HEK293 (cell line): ENCODE measurements around the gene LONP2.

Experiments
- BCL11A ChIP-seq: fragments of 450-650 bp; formaldehyde crosslinking; IDR thresholded peaks from 2 replicates; pipeline ENCODE4 v1.5.1; 2016; ENCODE audit warnings: low read depth, missing biosample characterization, missing genetic modification characterization
- KLF16 ChIP-seq: fragments of 450-650 bp; formaldehyde crosslinking; IDR thresholded peaks from 2 replicates; pipeline ENCODE4 v1.5.1; 2017; ENCODE audit warnings: missing biosample characterization, missing genetic modification characterization
- PRDM1 ChIP-seq: fragments of 450-650 bp; formaldehyde crosslinking; IDR thresholded peaks from 2 replicates; pipeline ENCODE4; 2016; ENCODE audit warnings: missing biosample characterization, missing genetic modification characterization
- YY1 ChIP-seq: fragments of 450-650 bp; formaldehyde crosslinking; IDR thresholded peaks from 2 replicates; pipeline ENCODE4 v1.5.1; 2018; ENCODE audit warnings: missing biosample characterization, missing genetic modification characterization
- ZBTB8A ChIP-seq: fragments of 450-650 bp; formaldehyde crosslinking; IDR thresholded peaks from 2 replicates; pipeline ENCODE4 v1.5.1; 2016; ENCODE audit warnings: missing biosample characterization, missing genetic modification characterization
- ZNF239 ChIP-seq: fragments of 450-650 bp; formaldehyde crosslinking; IDR thresholded peaks from 2 replicates; pipeline ENCODE4 v1.5.1; 2016; ENCODE audit warnings: missing biosample characterization, missing genetic modification characterization
- ZNF274 ChIP-seq, 2 experiments: fragments of 200-500 bp in 1 of 2; fragments of 450-650 bp in 1 of 2; sonication (Bioruptor generic) in 1 of 2; formaldehyde crosslinking in 1 of 2; IDR thresholded peaks; 2 replicates each; pipeline versions ENCODE4 v1.5.1 to v1.6.1; 2014 to 2016; ENCODE audit warnings: borderline replicate concordance in 1 of 2, inconsistent platforms in 1 of 2, low read length in 1 of 2, missing biosample characterization in 1 of 2, missing genetic modification characterization in 1 of 2
- TF ChIP-seq, protein P1 (sequence below): fragments of 450-650 bp; formaldehyde crosslinking; IDR thresholded peaks from 2 replicates; pipeline ENCODE4 v1.5.1; 2017; ENCODE audit warnings: missing biosample characterization, missing genetic modification characterization
- TF ChIP-seq, protein P2 (sequence below): IDR thresholded peaks from 2 replicates; pipeline ENCODE4 v1.6.1; 2011; ENCODE audit warnings: mild to moderate bottlenecking, low read depth, low read length, borderline replicate concordance
- TF ChIP-seq, protein P3 (sequence below): fragments of 450-650 bp; formaldehyde crosslinking; IDR thresholded peaks from 2 replicates; pipeline ENCODE4 v1.5.1; 2016; ENCODE audit warnings: missing biosample characterization, missing genetic modification characterization
- TF ChIP-seq, protein P4 (sequence below): fragments of 450-650 bp; formaldehyde crosslinking; IDR thresholded peaks from 2 replicates; pipeline ENCODE4 v1.5.1; 2016; ENCODE audit warnings: missing biosample characterization, missing genetic modification characterization, low read depth

DNA sequence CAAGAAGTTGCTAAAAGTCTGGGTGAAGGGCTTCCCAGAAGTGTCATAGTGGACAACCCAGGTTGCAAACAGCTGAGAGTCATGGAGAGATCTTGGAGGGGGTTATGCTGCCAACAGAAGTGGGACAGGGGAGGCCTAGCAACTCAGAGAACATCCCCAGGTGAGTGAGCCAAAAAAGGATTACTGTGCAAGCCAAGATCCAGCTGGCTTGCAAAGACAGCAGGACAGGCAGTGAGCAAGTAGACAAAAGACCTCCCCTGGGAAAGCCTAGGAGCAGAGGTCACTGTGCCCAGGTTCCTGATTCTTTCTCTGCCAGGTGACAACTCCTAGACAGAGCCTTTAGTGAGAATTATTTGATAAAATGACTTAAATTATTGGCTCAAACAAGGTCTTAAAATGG lies 9.5 kb upstream of the LONP2 start:
- TF ChIP-seq, protein P1, sequence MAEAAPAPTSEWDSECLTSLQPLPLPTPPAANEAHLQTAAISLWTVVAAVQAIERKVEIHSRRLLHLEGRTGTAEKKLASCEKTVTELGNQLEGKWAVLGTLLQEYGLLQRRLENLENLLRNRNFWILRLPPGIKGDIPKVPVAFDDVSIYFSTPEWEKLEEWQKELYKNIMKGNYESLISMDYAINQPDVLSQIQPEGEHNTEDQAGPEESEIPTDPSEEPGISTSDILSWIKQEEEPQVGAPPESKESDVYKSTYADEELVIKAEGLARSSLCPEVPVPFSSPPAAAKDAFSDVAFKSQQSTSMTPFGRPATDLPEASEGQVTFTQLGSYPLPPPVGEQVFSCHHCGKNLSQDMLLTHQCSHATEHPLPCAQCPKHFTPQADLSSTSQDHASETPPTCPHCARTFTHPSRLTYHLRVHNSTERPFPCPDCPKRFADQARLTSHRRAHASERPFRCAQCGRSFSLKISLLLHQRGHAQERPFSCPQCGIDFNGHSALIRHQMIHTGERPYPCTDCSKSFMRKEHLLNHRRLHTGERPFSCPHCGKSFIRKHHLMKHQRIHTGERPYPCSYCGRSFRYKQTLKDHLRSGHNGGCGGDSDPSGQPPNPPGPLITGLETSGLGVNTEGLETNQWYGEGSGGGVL (tag by site-specific recombination): no peak
- TF ChIP-seq ZNF274 (IDR thresholded peaks at IDR 0.05; ENCODE audit: low read length) (no peak), ZNF274 (tag by site-specific recombination; IDR thresholded peaks at IDR 0.05; ENCODE audit: borderline replicate concordance) (no peak), KLF16 (tag by site-specific recombination) (no peak), PRDM1 (tag by site-specific recombination) (no peak), ZBTB8A (no peak), BCL11A (tag by site-specific recombination) (no peak), YY1 (tag by site-specific recombination) (no peak), ZNF239 (tag by site-specific recombination) (no peak)
- TF ChIP-seq, protein P2, sequence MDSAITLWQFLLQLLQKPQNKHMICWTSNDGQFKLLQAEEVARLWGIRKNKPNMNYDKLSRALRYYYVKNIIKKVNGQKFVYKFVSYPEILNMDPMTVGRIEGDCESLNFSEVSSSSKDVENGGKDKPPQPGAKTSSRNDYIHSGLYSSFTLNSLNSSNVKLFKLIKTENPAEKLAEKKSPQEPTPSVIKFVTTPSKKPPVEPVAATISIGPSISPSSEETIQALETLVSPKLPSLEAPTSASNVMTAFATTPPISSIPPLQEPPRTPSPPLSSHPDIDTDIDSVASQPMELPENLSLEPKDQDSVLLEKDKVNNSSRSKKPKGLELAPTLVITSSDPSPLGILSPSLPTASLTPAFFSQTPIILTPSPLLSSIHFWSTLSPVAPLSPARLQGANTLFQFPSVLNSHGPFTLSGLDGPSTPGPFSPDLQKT: no peak
- TF ChIP-seq, protein P3, sequence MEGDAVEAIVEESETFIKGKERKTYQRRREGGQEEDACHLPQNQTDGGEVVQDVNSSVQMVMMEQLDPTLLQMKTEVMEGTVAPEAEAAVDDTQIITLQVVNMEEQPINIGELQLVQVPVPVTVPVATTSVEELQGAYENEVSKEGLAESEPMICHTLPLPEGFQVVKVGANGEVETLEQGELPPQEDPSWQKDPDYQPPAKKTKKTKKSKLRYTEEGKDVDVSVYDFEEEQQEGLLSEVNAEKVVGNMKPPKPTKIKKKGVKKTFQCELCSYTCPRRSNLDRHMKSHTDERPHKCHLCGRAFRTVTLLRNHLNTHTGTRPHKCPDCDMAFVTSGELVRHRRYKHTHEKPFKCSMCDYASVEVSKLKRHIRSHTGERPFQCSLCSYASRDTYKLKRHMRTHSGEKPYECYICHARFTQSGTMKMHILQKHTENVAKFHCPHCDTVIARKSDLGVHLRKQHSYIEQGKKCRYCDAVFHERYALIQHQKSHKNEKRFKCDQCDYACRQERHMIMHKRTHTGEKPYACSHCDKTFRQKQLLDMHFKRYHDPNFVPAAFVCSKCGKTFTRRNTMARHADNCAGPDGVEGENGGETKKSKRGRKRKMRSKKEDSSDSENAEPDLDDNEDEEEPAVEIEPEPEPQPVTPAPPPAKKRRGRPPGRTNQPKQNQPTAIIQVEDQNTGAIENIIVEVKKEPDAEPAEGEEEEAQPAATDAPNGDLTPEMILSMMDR (tag by site-specific recombination): no peak
- TF ChIP-seq, protein P4, sequence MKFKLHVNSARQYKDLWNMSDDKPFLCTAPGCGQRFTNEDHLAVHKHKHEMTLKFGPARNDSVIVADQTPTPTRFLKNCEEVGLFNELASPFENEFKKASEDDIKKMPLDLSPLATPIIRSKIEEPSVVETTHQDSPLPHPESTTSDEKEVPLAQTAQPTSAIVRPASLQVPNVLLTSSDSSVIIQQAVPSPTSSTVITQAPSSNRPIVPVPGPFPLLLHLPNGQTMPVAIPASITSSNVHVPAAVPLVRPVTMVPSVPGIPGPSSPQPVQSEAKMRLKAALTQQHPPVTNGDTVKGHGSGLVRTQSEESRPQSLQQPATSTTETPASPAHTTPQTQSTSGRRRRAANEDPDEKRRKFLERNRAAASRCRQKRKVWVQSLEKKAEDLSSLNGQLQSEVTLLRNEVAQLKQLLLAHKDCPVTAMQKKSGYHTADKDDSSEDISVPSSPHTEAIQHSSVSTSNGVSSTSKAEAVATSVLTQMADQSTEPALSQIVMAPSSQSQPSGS (tag by site-specific recombination): no peak
